Heart right ventricle (tissue), 16 donors: ENCODE results near the gene LEMD1. TPM values are rescaled to one million over a fixed set of nuclear protein-coding genes. Genes with fewer than 3 reads are reported as not detected.
A peak's percentile ranks its signal among the peaks of the same experiment; 100 is the strongest.

ENCODE experiments used
- ATAC-seq, 8 donors: fragments of 200-7000 bp; cut with Tn5 transposase; one replicate each; pipeline ENCODE4 v1.9.1; 2020; ENCODE audit warnings: mild to moderate bottlenecking in 8 of 8, moderate library complexity in 8 of 8, moderate number of reproducible peaks in 1 of 8
- DNase-seq, 2 donors: peaks; one replicate each; pipeline ENCODE4 v3.0.0-alpha.2; 2020
- H3K27ac ChIP-seq, 10 donors: fragments of 200-600 bp; sonication (generic) in 2 of 10; one replicate each; pipeline versions ENCODE4 v1.5.0 to v1.8.0; 2020 to 2022; ENCODE audit warnings: mild to moderate bottlenecking in 3 of 10
- H3K27me3 ChIP-seq, 7 donors: fragments of 200-600 bp; one replicate each; pipeline ENCODE4 v1.8.0; 2021 to 2022; ENCODE audit warnings: mild to moderate bottlenecking in 2 of 7
- H3K36me3 ChIP-seq, 9 donors: fragments of 200-600 bp; sonication (generic) in 1 of 9; one replicate each; pipeline versions ENCODE4 v1.5.0 to v1.8.0; 2020 to 2022; ENCODE audit warnings: mild to moderate bottlenecking in 2 of 9
- H3K4me1 ChIP-seq, 9 donors: fragments of 200-600 bp; sonication (generic) in 1 of 9; one replicate each; pipeline versions ENCODE4 v1.5.0 to v1.8.0; 2020 to 2022; ENCODE audit warnings: mild to moderate bottlenecking in 4 of 9
- H3K4me3 ChIP-seq, 10 donors: fragments of 200-600 bp; sonication (generic) in 2 of 10; one replicate each; pipeline versions ENCODE4 v1.5.0 to v1.8.0; 2020 to 2022; ENCODE audit warnings: mild to moderate bottlenecking in 7 of 10, moderate library complexity in 2 of 10
- H3K9me3 ChIP-seq, 11 donors: fragments of 200-600 bp in 10 of 11; sonication (generic) in 2 of 11; one replicate each; pipeline versions ENCODE4 v1.5.0 to v1.8.0; 2013 to 2022; ENCODE audit warnings: mild to moderate bottlenecking in 2 of 11, control low read depth in 1 of 11, moderate library complexity in 1 of 11
- WGBS, 2 donors: extraction: QIAGEN DNeasy Blood & Tissue Kit; methylation state at CpG; one replicate each; pipeline ENCODE4 v1.1.7; 2013; ENCODE audit warnings: inconsistent platforms in 1 of 2; 5-methylcytosine and 5-hydroxymethylcytosine counted together
- intact Hi-C, 10 donors: fragments of 100-400 bp; cut with DNase I; formaldehyde crosslinking; loops; one replicate each; pipeline versions ENCODE4 v1.11.1 to v1.14.2; 2022
- polyA plus RNA-seq, 2 donors: library from polyadenylated mRNA; stranded (reverse); fragments of 200-250 nt; gene quantifications; one replicate each; pipeline ENCODE4 v1.2.3, GENCODE V29; 2013
- total RNA-seq, 10 donors: library from RNA; stranded (reverse); fragmentation: NEBNext Ultra II Directional in 3 of 10; extraction: Animal tissue kit (Norgen Biotek cat#: 25700) in 3 of 10; gene quantifications; one replicate each; pipeline versions ENCODE4 v1.2.1 to v1.2.4, GENCODE V29; 2021 to 2023
- TF ChIP-seq, protein P1 (sequence below), 9 donors: fragments of 200-600 bp; sonication (generic) in 2 of 9; IDR thresholded peaks; one replicate each; pipeline versions ENCODE4 v1.5.0 to v1.8.0; 2021 to 2022; ENCODE audit warnings: antibody characterized with exemption in 9 of 9, mild to moderate bottlenecking in 5 of 9, moderate library complexity in 1 of 9
- donor health status: Arrhythmogenic right ventricular cardiomyopathy.
- donor health status: ischemic (EF 13 %, LVEDD 7.1; RV severe dilation, severe dysfunction).
- donor health status: healthy with polysubstance abuse.
- donor health status: DM: no; HTN: yes; CAD: no.
- donor health status: DM: no; HTN: no; CAD: no.
- donor health status: ischemic (EF 25% LVEDD 6.9; RV normal size, moderate dysfunction).
- donor health status: ischemic (EF 25% LVEDD 5.7; RV mildly dilated, moderate dysfunction).
- donor health status: healthy.
- donor health status: DM: yes; HTN: yes; CAD: no.
- donor health status: Ischemic cardiomyopathy.
- donor health status: ischemic (EF 35%, LVEDD 5.7; RV mildly dilated, moderate dysfunction).
- donor health status: nonischemic (EF 11% LVEDD 7.7; RV severe dilation, severe dysfunction).
- donor health status: DM: yes; HTN: yes; CAD: no.
- donor health status: PGD.
- donor health status: ischemic (EF 29% LVEDD 5.4; RV normal size, mild dysfunction).
- donor health status: nonischemic (EF 23%, LVEDD 6.1; RV moderate dilation, normal function).

The LEMD1 gene
- total and polyA plus RNA-seq, 12 donors = not detected

DNA sequence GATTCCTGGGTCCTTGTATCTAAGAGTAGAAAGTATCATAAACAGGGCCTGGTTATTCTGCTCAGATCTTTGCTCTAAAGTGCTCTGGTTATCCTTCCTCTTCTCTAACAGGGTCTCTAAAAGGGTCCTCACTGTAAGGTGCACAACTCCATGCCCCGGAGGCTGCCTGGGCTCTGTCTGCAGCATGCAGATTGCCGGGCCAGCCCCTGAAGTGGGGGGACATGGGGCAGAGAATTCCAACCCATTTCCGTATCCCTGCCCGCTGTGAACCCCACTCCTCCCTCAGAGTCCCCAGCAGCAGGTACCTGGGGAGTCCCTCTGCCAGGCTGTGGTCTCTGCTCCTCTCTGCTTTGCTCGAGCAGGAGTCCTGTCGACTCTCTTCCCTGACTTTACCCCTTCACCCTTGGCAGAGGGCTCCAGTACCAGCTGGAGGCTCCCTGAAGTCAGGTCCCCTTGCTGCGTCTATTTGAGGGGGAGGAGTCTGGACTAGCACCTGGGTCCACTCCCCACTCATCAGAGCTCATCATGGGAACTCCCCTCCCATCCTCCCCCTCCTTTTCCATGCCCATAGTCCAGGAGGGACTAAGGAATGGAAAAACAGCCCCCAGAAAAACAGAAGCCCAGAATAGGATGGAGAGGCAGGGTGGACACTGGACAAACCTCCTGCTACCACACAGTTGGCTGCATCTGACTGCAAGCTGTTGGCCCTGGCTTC is 21.9 kb upstream of the LEMD1 start:
- ATAC-seq (no peak), DNase-seq (no peak)
- Histone ChIP-seq H3K27ac (no peak overlapping the region), H3K9me3 (no peaks in the 10 kb centered on the region), H3K36me3 (no peaks in the 10 kb centered on the region), H3K4me1 (peaks cover 6 to 75% (median 59%) of the 10 kb centered on the region in 9 donors), H3K4me3 (no peak overlapping the region), H3K27me3 (peaks cover 0 to 6% (median 0%) of the 10 kb centered on the region in 7 donors)
- TF ChIP-seq, protein P1, sequence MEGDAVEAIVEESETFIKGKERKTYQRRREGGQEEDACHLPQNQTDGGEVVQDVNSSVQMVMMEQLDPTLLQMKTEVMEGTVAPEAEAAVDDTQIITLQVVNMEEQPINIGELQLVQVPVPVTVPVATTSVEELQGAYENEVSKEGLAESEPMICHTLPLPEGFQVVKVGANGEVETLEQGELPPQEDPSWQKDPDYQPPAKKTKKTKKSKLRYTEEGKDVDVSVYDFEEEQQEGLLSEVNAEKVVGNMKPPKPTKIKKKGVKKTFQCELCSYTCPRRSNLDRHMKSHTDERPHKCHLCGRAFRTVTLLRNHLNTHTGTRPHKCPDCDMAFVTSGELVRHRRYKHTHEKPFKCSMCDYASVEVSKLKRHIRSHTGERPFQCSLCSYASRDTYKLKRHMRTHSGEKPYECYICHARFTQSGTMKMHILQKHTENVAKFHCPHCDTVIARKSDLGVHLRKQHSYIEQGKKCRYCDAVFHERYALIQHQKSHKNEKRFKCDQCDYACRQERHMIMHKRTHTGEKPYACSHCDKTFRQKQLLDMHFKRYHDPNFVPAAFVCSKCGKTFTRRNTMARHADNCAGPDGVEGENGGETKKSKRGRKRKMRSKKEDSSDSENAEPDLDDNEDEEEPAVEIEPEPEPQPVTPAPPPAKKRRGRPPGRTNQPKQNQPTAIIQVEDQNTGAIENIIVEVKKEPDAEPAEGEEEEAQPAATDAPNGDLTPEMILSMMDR (IDR thresholded peaks at IDR 0.05) = no peak
- 84 to 91% methylated on average over 7 of the region's 7 CpGs for WGBS, 2 donors
- intact Hi-C loops = loop anchor here in 2 of 10 donors (5.0 kb wide), 1 partner anchor 39 kb away; no protein-coding TSS in a partner anchor

DNA sequence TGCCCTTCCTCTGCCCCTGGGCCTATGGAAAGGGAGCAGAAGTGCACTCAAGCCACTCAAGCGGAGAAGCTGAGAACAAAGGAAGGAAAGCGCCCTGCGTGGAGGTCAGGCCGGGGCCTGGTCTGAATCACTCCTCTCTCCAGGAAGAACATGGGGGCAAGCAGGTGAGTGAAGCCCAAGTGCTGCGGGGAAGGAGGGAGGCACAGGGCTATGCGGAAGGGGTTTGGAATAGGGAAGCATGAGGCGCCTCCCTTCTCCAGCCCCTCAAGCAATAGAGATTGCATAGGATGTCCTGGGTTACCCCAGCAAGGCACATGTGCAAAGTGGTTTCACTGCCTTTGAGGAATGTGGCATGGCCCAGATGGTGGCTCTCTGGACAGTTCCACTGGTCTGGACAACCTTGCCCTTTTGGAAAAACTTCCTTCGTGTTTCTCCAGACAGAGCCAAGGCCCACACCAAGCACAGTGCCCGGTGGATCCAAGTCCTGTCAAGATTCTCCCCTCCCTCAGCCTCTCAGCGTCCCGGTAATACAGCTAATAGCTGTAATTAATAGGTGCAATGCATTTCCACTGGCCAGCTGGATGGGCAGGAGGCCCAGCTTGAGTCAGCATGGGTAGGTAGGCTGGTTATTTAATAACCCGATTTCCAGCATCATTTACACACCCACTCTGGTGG is 20.3 kb upstream of the LEMD1 start:
- no peak overlapping the region for H3K27ac ChIP-seq

DNA sequence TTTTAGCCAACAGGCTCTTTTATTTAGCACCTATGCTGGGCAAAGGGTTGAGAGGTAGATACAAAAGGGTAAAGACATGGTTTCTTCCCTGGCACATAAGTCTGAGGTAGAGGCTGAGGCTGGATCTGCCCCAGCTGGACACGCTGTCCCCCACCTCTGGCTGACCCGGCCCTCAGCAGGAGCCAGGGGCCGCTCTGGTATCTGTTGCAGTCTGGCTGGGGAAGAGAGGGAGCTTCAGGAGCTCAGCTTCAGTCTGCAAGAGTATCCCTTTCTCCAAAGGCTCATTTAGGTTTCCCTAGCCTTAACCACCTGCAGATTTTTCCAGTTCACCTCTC is 19.8 kb upstream of the LEMD1 start:
- H3K4me1 ChIP-seq = peaks cover 13 to 80% (median 62%) of the 10 kb centered on the region in 9 donors

More for the DNA sequence above, 20.3 kb upstream of the LEMD1 start:
- Histone ChIP-seq H3K27me3 (peaks cover 0 to 6% (median 0%) of the 10 kb centered on the region in 7 donors), H3K4me1 (peaks cover 13 to 80% (median 63%) of the 10 kb centered on the region in 9 donors), H3K36me3 (no peaks in the 10 kb centered on the region), H3K4me3 (no peak overlapping the region), H3K9me3 (no peaks in the 10 kb centered on the region)
- TF ChIP-seq, protein P1 (IDR thresholded peaks at IDR 0.05) = no peak
- no peak for ATAC-seq
- DNase-seq = no peak
- intact Hi-C loops = loop anchor here in 2 of 10 donors (5.0 kb wide), 1 partner anchor 40 kb away; no protein-coding TSS in a partner anchor
- WGBS, 2 donors = 82 to 89% methylated on average over 12 of the region's 12 CpGs

GRCh38 chr1:205441318-205441633 is 19.4 kb upstream of the LEMD1 start:
- peaks cover 13 to 78% (median 62%) of the 10 kb centered on the region in 9 donors for H3K4me1 ChIP-seq
- TF ChIP-seq, protein P1 (IDR thresholded peaks at IDR 0.05) = no peak
- H3K27me3 ChIP-seq = peaks cover 0 to 6% (median 0%) of the 10 kb centered on the region in 7 donors
- H3K9me3 ChIP-seq = no peaks in the 10 kb centered on the region
- peak overlapping the region in 1 of 10 donors; percentile 27 for H3K4me3 ChIP-seq
- ATAC-seq (no peak), DNase-seq (no peak)
- WGBS, 2 donors = 84 to 92% methylated on average over 6 of the region's 6 CpGs
- intact Hi-C loops = loop anchor here in 2 of 10 donors (5.0 kb wide), 1 partner anchor 41 kb away; no protein-coding TSS in a partner anchor
- no peaks in the 10 kb centered on the region for H3K36me3 ChIP-seq
- peak overlapping the region in 4 of 10 donors; percentile 15 to 74 (median 48) for H3K27ac ChIP-seq

More for the DNA sequence above, 19.8 kb upstream of the LEMD1 start:
- Histone ChIP-seq H3K4me3 (no peak overlapping the region), H3K27ac (peak overlapping the region in 2 of 10 donors; percentile 59 to 74), H3K36me3 (no peaks in the 10 kb centered on the region), H3K9me3 (no peaks in the 10 kb centered on the region), H3K27me3 (peaks cover 0 to 6% (median 0%) of the 10 kb centered on the region in 7 donors)
- 85 to 95% methylated on average over 3 of the region's 3 CpGs for WGBS, 2 donors
- ATAC-seq = no peak
- DNase-seq = no peak
- TF ChIP-seq, protein P1 (IDR thresholded peaks at IDR 0.05) = no peak
- intact Hi-C loops = loop anchor here in 2 of 10 donors (5.0 kb wide), 1 partner anchor 41 kb away; no protein-coding TSS in a partner anchor
